Measurements from ENCODE around the gene MOGAT2.
A peak's percentile ranks its signal among the peaks of the same experiment; 100 is the strongest.
"Not testable (repeated sequence)": the region's sequence is repeated elsewhere in the genome, so short reads cannot be mapped to it uniquely, and the experiment has no call there.

Gene MOGAT2

DNA sequence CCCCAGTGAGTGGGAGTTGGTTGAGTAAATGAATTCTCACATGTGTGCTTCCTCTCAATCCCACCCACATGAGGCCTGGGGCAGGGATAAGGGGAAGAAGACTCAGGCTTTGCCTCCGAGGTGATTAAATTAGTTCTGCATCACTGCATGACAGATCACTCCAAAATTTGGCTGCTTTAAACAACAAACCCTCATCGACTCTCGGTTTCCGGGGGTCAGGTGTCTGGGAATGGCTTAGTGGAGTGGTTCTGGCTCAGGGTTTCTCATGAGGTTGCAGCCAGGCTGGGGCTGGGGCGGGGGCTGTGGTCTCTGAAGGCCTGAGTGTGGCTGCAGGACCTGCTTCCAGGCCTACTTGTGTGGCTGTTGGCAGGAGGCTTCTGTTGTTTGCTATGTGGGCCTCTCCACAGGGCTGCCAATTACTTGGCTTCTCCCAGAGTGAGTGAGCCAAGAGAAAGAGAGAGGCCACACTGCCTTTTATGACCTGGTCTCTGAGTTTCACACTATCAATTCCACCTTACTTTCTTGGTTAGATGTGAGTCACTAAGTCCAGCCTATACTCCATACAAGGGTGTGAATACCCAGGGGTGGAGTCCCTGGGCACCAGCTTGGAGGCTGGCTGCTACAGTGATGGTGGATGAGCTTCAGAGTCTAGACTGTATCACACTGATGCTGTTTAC is 15.9 kb downstream of the MOGAT2 start:
- H3K4me1 Mint-ChIP-seq = peaks cover 28% of the 10 kb centered on the region
- peak; percentile 28 for DNase-seq
- peaks cover 5% of the 10 kb centered on the region for H3K9me3 Mint-ChIP-seq
- H3K27me3 Mint-ChIP-seq (ENCODE audit: low read depth, poor library complexity) = peaks cover 7% of the 10 kb centered on the region
- H3K27ac Mint-ChIP-seq = peak overlapping the region; percentile 80
- no peak overlapping the region for H3K4me3 Mint-ChIP-seq
- TF ChIP-seq, protein P1, sequence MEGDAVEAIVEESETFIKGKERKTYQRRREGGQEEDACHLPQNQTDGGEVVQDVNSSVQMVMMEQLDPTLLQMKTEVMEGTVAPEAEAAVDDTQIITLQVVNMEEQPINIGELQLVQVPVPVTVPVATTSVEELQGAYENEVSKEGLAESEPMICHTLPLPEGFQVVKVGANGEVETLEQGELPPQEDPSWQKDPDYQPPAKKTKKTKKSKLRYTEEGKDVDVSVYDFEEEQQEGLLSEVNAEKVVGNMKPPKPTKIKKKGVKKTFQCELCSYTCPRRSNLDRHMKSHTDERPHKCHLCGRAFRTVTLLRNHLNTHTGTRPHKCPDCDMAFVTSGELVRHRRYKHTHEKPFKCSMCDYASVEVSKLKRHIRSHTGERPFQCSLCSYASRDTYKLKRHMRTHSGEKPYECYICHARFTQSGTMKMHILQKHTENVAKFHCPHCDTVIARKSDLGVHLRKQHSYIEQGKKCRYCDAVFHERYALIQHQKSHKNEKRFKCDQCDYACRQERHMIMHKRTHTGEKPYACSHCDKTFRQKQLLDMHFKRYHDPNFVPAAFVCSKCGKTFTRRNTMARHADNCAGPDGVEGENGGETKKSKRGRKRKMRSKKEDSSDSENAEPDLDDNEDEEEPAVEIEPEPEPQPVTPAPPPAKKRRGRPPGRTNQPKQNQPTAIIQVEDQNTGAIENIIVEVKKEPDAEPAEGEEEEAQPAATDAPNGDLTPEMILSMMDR (IDR thresholded peaks at IDR 0.05) = no peak
- no peaks in the 10 kb centered on the region for H3K36me3 Mint-ChIP-seq (ENCODE audit: low read depth)

DNA sequence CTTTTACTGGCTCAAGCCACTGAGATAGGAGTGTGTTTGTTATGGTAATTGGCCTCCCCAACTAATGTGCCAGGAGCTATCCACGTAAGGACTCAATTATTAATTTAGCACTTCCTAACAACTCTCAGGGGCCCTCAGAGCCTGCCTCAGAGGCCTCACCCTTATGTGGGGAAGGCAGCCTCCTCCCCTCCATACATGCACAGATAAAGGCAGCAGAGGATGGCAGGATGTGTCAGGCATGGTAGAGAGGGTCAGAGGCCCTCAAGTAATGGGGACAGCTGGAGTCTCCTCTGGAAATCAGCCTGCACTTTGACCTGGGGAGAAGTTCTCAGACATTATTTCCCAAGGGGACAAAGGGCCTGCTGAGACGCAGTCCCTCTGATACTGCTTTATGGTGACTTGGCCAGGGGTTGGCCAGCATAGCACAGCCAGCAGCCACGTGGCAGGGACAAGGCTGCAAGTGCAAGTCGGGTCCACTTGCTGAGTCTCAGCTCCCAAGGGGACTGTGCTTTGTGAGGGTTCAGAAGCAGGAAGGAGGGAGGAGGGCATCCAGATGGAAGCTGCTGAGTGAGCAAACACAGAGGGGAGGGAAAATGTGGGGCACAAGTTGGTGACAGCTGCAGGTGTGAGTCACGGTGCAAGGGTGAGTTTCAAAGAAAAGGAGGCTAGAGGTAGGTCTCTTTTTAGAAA is 17.0 kb downstream of the MOGAT2 start:
- Mint-ChIP-seq H3K27me3 (ENCODE audit: low read depth, poor library complexity) (peaks cover 7% of the 10 kb centered on the region), H3K27ac (peak overlapping the region; percentile 80)

DNA sequence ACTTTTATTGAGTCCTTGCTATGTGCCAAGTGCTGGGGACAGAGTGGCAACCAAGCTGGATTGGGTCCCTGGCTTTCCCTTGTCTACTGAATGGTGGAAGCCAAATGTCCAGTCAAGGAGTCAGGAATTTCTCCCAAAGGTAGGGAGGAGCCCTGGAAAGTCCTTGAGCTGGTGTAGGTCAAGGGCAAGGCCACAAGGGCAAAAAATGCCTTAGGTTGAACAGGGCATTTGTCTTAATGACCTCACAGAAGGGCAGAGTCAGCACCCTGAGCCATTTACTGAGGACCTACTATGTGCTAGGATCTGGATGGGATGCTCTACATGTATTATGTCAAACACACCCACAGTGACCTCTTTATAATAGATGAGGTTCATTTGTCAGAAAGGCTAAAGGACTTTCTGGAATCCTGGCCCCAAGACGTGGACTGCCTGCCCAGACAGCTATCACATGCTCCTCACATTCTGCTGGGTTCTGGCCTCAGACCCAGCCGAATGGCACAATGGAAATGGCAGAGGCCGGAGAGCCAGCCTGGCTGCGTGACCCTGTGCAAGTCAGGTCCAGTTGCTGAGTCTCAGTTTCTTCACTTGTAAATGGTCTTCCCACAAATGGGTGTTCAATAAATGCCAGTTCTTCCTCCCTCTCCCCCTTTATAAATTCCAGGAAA is 17.7 kb downstream of the MOGAT2 start:
- no peak overlapping the region for H3K4me3 Mint-ChIP-seq
- H3K4me1 Mint-ChIP-seq = peaks cover 28% of the 10 kb centered on the region
- peaks cover 5% of the 10 kb centered on the region for H3K9me3 Mint-ChIP-seq
- H3K36me3 Mint-ChIP-seq (ENCODE audit: low read depth) = no peaks in the 10 kb centered on the region
- DNase-seq = no peak
- TF ChIP-seq, protein P1 (IDR thresholded peaks at IDR 0.05) = no peak
- H3K27me3 Mint-ChIP-seq (ENCODE audit: low read depth, poor library complexity) = peaks cover 10% of the 10 kb centered on the region
- H3K27ac Mint-ChIP-seq = no peak overlapping the region

More for the DNA sequence above, 17.0 kb downstream of the MOGAT2 start:
- no peak overlapping the region for H3K4me3 Mint-ChIP-seq
- H3K36me3 Mint-ChIP-seq (ENCODE audit: low read depth) = no peaks in the 10 kb centered on the region
- H3K9me3 Mint-ChIP-seq = peaks cover 5% of the 10 kb centered on the region
- TF ChIP-seq, protein P1 (IDR thresholded peaks at IDR 0.05) = no peak
- DNase-seq = no peak
- H3K4me1 Mint-ChIP-seq = peaks cover 28% of the 10 kb centered on the region

DNA sequence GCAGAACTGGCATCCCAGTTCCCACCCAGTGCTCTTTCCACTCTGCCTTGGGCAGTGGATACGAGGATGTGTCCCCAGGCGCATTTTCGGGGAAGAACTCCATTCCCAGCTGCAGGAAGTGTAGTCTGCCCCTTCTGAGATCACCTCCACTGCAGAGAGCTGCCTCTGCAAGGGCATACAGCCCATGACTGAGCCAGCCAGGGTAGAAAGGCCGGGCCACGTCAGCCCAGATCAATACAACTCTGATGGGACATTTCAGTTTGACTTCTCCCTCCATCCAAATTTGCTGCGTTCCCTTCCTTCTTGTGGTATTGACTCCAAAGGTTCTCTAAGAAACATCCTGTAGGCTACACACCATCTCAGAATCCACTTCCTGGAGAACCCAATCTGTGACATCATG is 19.7 kb downstream of the MOGAT2 start:
- Mint-ChIP-seq H3K4me1 (peaks cover 27% of the 10 kb centered on the region), H3K4me3 (no peak overlapping the region), H3K27ac (no peak overlapping the region), H3K27me3 (ENCODE audit: low read depth, poor library complexity) (peaks cover 13% of the 10 kb centered on the region), H3K36me3 (ENCODE audit: low read depth) (no peaks in the 10 kb centered on the region), H3K9me3 (peaks cover 5% of the 10 kb centered on the region)
- TF ChIP-seq, protein P1 (IDR thresholded peaks at IDR 0.05) = no peak
- no peak for DNase-seq

DNA sequence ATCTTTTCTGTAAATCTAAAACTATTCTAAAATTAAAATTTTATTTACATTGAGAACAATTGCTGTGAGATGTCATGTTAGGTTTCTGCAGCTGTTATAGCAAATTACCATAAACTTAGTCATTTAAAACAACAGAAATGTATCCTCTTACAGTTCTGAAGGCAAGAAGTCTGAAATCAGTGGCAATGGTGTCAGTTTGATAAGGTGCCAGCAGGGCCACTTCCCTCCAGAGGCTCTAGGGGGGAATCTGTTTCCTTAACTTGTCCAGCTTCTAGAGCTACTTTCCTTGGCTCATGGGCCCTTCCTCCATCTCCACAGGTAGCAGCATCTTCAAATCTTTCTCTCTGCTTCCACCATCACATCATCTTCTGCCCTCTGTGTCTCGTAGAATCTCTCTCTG is 23.0 kb downstream of the MOGAT2 start:
- no peak for DNase-seq
- TF ChIP-seq, protein P1 (IDR thresholded peaks at IDR 0.05) = no peak
- H3K36me3 Mint-ChIP-seq (ENCODE audit: low read depth) = no peaks in the 10 kb centered on the region
- H3K27ac Mint-ChIP-seq = no peak overlapping the region
- peaks cover 10% of the 10 kb centered on the region for H3K4me1 Mint-ChIP-seq
- peaks cover 23% of the 10 kb centered on the region for H3K27me3 Mint-ChIP-seq (ENCODE audit: low read depth, poor library complexity)
- H3K9me3 Mint-ChIP-seq = peaks cover 5% of the 10 kb centered on the region
- no peak overlapping the region for H3K4me3 Mint-ChIP-seq

DNA sequence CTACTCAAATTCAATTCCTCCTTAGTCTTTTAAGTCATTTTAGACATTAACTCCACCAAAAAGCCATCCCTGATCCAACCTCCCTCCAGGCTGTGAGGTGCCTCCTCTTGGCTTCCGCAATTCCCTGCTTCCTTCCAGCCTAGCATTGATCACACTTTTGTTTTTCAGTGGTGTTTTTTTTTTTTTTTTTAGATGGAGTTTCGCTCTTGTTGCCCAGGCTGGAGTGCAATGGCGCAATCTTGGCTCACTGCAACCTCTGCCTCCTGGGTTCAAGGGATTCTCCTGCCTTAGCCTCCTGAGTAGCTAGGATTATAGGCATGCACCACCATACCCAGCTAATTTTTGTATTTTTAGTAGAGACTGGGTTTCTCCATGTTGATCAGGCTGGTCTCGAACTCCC is 25.5 kb downstream of the MOGAT2 start:
- H3K4me1 Mint-ChIP-seq, H3K4me3 Mint-ChIP-seq: not testable (repeated sequence)

More for the DNA sequence above, 25.5 kb downstream of the MOGAT2 start:
- H3K9me3 Mint-ChIP-seq = peaks cover 18% of the 10 kb centered on the region
- H3K36me3 Mint-ChIP-seq (ENCODE audit: low read depth); H3K27ac Mint-ChIP-seq; DNase-seq: not testable (repeated sequence)
- peaks cover 30% of the 10 kb centered on the region for H3K27me3 Mint-ChIP-seq (ENCODE audit: low read depth, poor library complexity)
